GM12878 (cell line): ENCODE results near the gene LRRC4B. TPM values are rescaled to one million over a fixed set of nuclear protein-coding genes. Genes with fewer than 3 reads are reported as not detected.

Experiments used
- ATAC-seq: fragments of 200-7000 bp; cut with Tn5 transposase; 3 replicates; pipeline ENCODE4 v1.9.1; 2020; ENCODE audit warnings: mild to moderate bottlenecking, moderate library complexity
- BruUV-seq: library from RNA; stranded (reverse); fragments of 400-500 nt; replicated peaks from 2 replicates; lab custom pipeline; 2021; lab: Mats Ljungman, UMichigan
- CTCF ChIA-PET: fragments of 300-600 bp; sonication (Branson Sonifier 250); formaldehyde crosslinking; extraction: SDS; loops from one replicate; lab custom pipeline; 2021; ENCODE audit warnings: inconsistent platforms; lab: Yijun Ruan, JAX
- POLR2A ChIA-PET: fragments of 350-600 bp; formaldehyde crosslinking; extraction: SDS; loops from one replicate; lab custom pipeline; 2021; ENCODE audit warnings: inconsistent platforms; lab: Charles Lee
- RAD21 ChIA-PET: fragments of 300-600 bp; sonication (Branson Sonifier 250); formaldehyde crosslinking; loops from one replicate; lab custom pipeline; 2023; ENCODE audit warnings: antibody characterized with exemption; ENCODE audit not compliant: unreplicated experiment; lab: Charles Lee
- SMC1A ChIA-PET: fragments of 300-600 bp; sonication (Branson Sonifier 250); formaldehyde crosslinking; loops from one replicate; lab custom pipeline; 2023; ENCODE audit not compliant: unreplicated experiment, uncharacterized antibody; lab: Charles Lee
- DNase-seq: peaks from one replicate; pipeline ENCODE4 v3.0.0-alpha.2; 2011; ENCODE audit warnings: low read depth, low spot score
- FAIRE-seq: peaks from 3 replicates; lab custom pipeline; 2011; peaks lifted over from hg19 to GRCh38; lab: Jason Lieb, UNC
- H2AFZ ChIP-seq: 2 replicates; pipeline ENCODE4 v1.6.0; 2011; ENCODE audit warnings: low read depth, low read length, control low read depth; ENCODE audit not compliant: control insufficient read depth
- H3K27ac ChIP-seq: 2 replicates; pipeline ENCODE4 v1.5.1; 2011; ENCODE audit warnings: control low read depth; ENCODE audit not compliant: control insufficient read depth, insufficient read depth
- H3K27me3 ChIP-seq, 2 experiments: replicated peaks in 1 of 2; 2 replicates each; pipeline versions ENCODE4 v1.6.0 to v1.6.1; 2011; ENCODE audit warnings: low read length in 1 of 2; ENCODE audit not compliant: control insufficient read depth in 2 of 2, insufficient read depth in 2 of 2
- H3K36me3 ChIP-seq, 2 experiments: 2 replicates each; pipeline ENCODE4 v1.5.1; 2011; ENCODE audit warnings: low read length in 1 of 2; ENCODE audit not compliant: control insufficient read depth in 2 of 2, insufficient read depth in 2 of 2
- H3K4me1 ChIP-seq: 2 replicates; pipeline ENCODE4 v1.6.1; 2011; ENCODE audit warnings: mild to moderate bottlenecking, low read length, moderate library complexity, mixed read lengths; ENCODE audit not compliant: control insufficient read depth, insufficient read depth
- H3K4me2 ChIP-seq: 2 replicates; pipeline ENCODE4 v1.6.0; 2011; ENCODE audit warnings: control low read depth; ENCODE audit not compliant: control insufficient read depth, insufficient read depth
- H3K4me3 ChIP-seq: fragments of 200-600 bp; sonication (generic); 2 replicates; pipeline ENCODE4 v1.5.1; 2016
- H3K79me2 ChIP-seq: 2 replicates; pipeline ENCODE4 v1.6.0; 2011; ENCODE audit warnings: low read length; ENCODE audit not compliant: control insufficient read depth, insufficient read depth
- H3K9ac ChIP-seq: 2 replicates; pipeline ENCODE4 v1.8.0; 2011; ENCODE audit warnings: low read length, control low read depth, mixed read lengths; ENCODE audit not compliant: control insufficient read depth, insufficient read depth
- H3K9me3 ChIP-seq: replicated peaks from 3 replicates; pipeline ENCODE4 v1.5.1; 2011; ENCODE audit warnings: mild to moderate bottlenecking, low read length; ENCODE audit not compliant: control insufficient read depth, insufficient read depth
- H4K20me1 ChIP-seq: 2 replicates; pipeline ENCODE4 v1.6.0; 2011; ENCODE audit not compliant: control insufficient read depth, insufficient read depth
- BCL3 ChIP-seq: IDR thresholded peaks from 2 replicates; pipeline ENCODE4 v1.6.1; 2011; ENCODE audit warnings: borderline replicate concordance, low read depth, mild to moderate bottlenecking, moderate library complexity, low read length; ENCODE audit not compliant: insufficient read depth, poor library complexity, severe bottlenecking
- BCLAF1 ChIP-seq: fragments of 450-650 bp; IDR thresholded peaks from 2 replicates; pipeline ENCODE4 v1.6.1; 2017; ENCODE audit warnings: antibody characterized with exemption, mild to moderate bottlenecking, moderate library complexity
- BMI1 ChIP-seq: fragments of 450-650 bp; IDR thresholded peaks from 2 replicates; pipeline ENCODE4 v1.6.1; 2016; ENCODE audit warnings: mild to moderate bottlenecking, moderate library complexity, borderline replicate concordance
- E2F8 ChIP-seq: fragments of 450-650 bp; IDR thresholded peaks from 2 replicates; pipeline ENCODE4 v1.6.1; 2018; ENCODE audit warnings: mild to moderate bottlenecking, low read depth, moderate library complexity; ENCODE audit not compliant: partially characterized antibody
- HDAC6 ChIP-seq: fragments of 200-600 bp; sonication (generic); IDR thresholded peaks from one replicate; pipeline ENCODE4 v1.8.0; 2017; ENCODE audit warnings: antibody characterized with exemption; ENCODE audit not compliant: unreplicated experiment
- MLLT1 ChIP-seq: fragments of 450-650 bp; IDR thresholded peaks from 2 replicates; pipeline ENCODE4 v1.6.1; 2016; ENCODE audit warnings: mild to moderate bottlenecking
- NR2C2 ChIP-seq: IDR thresholded peaks from 2 replicates; pipeline ENCODE4 v1.6.1; 2011; ENCODE audit warnings: borderline replicate concordance, low read depth; ENCODE audit not compliant: control insufficient read depth, insufficient read length
- NRF1 ChIP-seq: conservative IDR thresholded peaks from 2 replicates; pipeline ENCODE4 v1.6.1; 2011; ENCODE audit warnings: mild to moderate bottlenecking, low read depth, low read length, improper control_type of control experiment
- SRF ChIP-seq, 2 experiments: IDR thresholded peaks; 2 replicates each; pipeline ENCODE4 v1.6.1; 2011; ENCODE audit warnings: low read depth in 2 of 2, low read length in 2 of 2, mild to moderate bottlenecking in 1 of 2, moderate library complexity in 1 of 2
- TARDBP ChIP-seq: IDR thresholded peaks from 2 replicates; pipeline ENCODE4 v1.6.1; 2016; ENCODE audit warnings: borderline replicate concordance
- TCF3 ChIP-seq: IDR thresholded peaks from 2 replicates; pipeline ENCODE4 v1.6.1; 2012; ENCODE audit warnings: low read depth, mild to moderate bottlenecking, low read length, borderline replicate concordance; ENCODE audit not compliant: insufficient read depth
- WGBS: methylation state at CpG from one replicate; pipeline ENCODE4 v1.1.6; 2016; ENCODE audit warnings: low lambda C conversion rate; ENCODE audit not compliant: insufficient replicate concordance, insufficient coverage; ENCODE audit errors: missing lambda C conversion rate; 5-methylcytosine and 5-hydroxymethylcytosine counted together
- in situ Hi-C: fragments of 300-500 bp; cut with MboI; formaldehyde crosslinking; loops from 9 replicates; pipeline ENCODE4 v1.14.3; 2018; ENCODE audit warnings: mixed read lengths
- intact Hi-C: fragments of 100-400 bp; cut with micrococcal nuclease; formaldehyde crosslinking; loops from one replicate; pipeline ENCODE4 v1.14.2; 2022; ENCODE audit not compliant: unreplicated experiment
- polyA plus RNA-seq, 11 experiments: library from polyadenylated mRNA; depleted of rRNA in 4 of 11; unstranded in 6 of 11; stranded (reverse) in 5 of 11; fragments of >200 nt; fragmentation: Nextera tagmentation in 4 of 11; fragmentation: Illumina TruSeq in 1 of 11; extraction: Ambion mirVana in 4 of 11; extraction: Trizol in 1 of 11; gene quantifications; 1 replicate in 1 of 11; 2 replicates in 10 of 11; pipeline versions ENCODE4 v1.2.1 to v1.2.3, GENCODE V29; 2011 to 2016; ENCODE audit warnings: inconsistent platforms in 2 of 11, missing spikeins in 2 of 11, low read depth in 1 of 11
- total RNA-seq, 4 experiments: library from RNA; depleted of rRNA in 3 of 4; stranded (reverse); fragments of >200 nt in 3 of 4; fragmentation: Illumina TruSeq in 1 of 4; extraction: Trizol in 1 of 4; gene quantifications; 2 replicates each; pipeline versions ENCODE4 v1.2.1 to v1.2.3, GENCODE V29; 2013 to 2021

LRRC4B gene
- total and polyA plus RNA-seq, 10 of the 15 experiments (the other 5 are each of a cell fraction or from before 2014, with no cell fraction given), result 0.14 TPM; not detected in 9

- TF ChIP-seq E2F8, result no peak
- TF ChIP-seq MLLT1, result no peak
- no peak for TF ChIP-seq HDAC6
These were observed 85.9 kb downstream of the LRRC4B start (continued) for GRCh38 chr19:50482271-50482855.

GRCh38 chr19:50481351-50482149 lies 86.7 kb downstream of the LRRC4B start:
- H2AFZ ChIP-seq, result no peak overlapping the region
- peaks cover 12 to 21% of the 10 kb centered on the region in 2 experiments; a peak in 3 of 4 replicates for H3K36me3 ChIP-seq
- DNase-seq (no peak), ATAC-seq (no peak), FAIRE-seq (no peak)
- H3K27ac ChIP-seq, result no peak overlapping the region
- BruUV-seq, result no TSS peak
- H3K27me3 ChIP-seq, result no peaks in the 10 kb centered on the region
- ChIA-PET CTCF (no interaction called here), SMC1A (no interaction called here), RAD21 (no interaction called here), POLR2A (no interaction called here)
- in situ Hi-C loops, result no loop called here
- intact Hi-C loops, result no loop called here
- no peak overlapping the region for H3K4me3 ChIP-seq
- WGBS, result 94% methylated on average over 20 of the region's 27 CpGs
- no peaks in the 10 kb centered on the region for H4K20me1 ChIP-seq
- H3K9me3 ChIP-seq, result peaks cover 8% of the 10 kb centered on the region; the same call in 2 of the 3 replicates
- peaks cover 22% of the 10 kb centered on the region for H3K79me2 ChIP-seq
- no peak for TF ChIP-seq SRF (IDR thresholded peaks at IDR 0.05; ENCODE audit: low read depth in 2 of 2, low read length in 2 of 2)
- TF ChIP-seq BMI1, result no peak
- no peak for TF ChIP-seq BCLAF1
- no peak for TF ChIP-seq BCL3
- no peak for TF ChIP-seq NR2C2
- no peak for TF ChIP-seq TCF3
- no peak for TF ChIP-seq TARDBP
- TF ChIP-seq NRF1, result no peak
- no peak overlapping the region for H3K9ac ChIP-seq
- no peak overlapping the region for H3K4me2 ChIP-seq
- no peaks in the 10 kb centered on the region for H3K4me1 ChIP-seq
